Large intestine (tissue), 3 donors: Measurements from ENCODE around the gene GPR149. TPM values are rescaled to one million over a fixed set of nuclear protein-coding genes. Genes with fewer than 3 reads are reported as not detected.

Experiments
- DNase-seq, 2 donors: peaks; one replicate each; pipeline versions ENCODE4 v3.0.0 to v3.0.0-alpha.2; 2013
- H3K27ac ChIP-seq: one replicate; pipeline ENCODE4 v1.5.1; 2013; ENCODE audit warnings: low read length
- H3K27me3 ChIP-seq: 2 replicates; pipeline ENCODE4 v1.6.1; 2013; ENCODE audit warnings: low read length; ENCODE audit not compliant: control insufficient read depth, insufficient read depth
- H3K36me3 ChIP-seq: 2 replicates; pipeline ENCODE4 v1.6.1; 2013; ENCODE audit warnings: low read length; ENCODE audit not compliant: control insufficient read depth, insufficient read depth
- H3K4me1 ChIP-seq: one replicate; pipeline ENCODE4 v1.6.1; 2013; ENCODE audit warnings: low read length; ENCODE audit not compliant: control insufficient read depth, insufficient read depth
- H3K4me3 ChIP-seq: one replicate; pipeline ENCODE4 v1.5.1; 2013; ENCODE audit warnings: low read length
- H3K9me3 ChIP-seq: one replicate; pipeline ENCODE4 v1.6.1; 2013; ENCODE audit warnings: mild to moderate bottlenecking, low read depth, low read length, moderate library complexity; ENCODE audit not compliant: control insufficient read depth
- WGBS: methylation state at CpG from one replicate; pipeline ENCODE4 v1.1.5; 2013; ENCODE audit warnings: low lambda C conversion rate; ENCODE audit not compliant: insufficient coverage; 5-methylcytosine and 5-hydroxymethylcytosine counted together
- polyA plus RNA-seq: library from polyadenylated mRNA; unstranded; fragments of 120-200 nt; gene quantifications from one replicate; pipeline ENCODE4 v1.2.1, GENCODE V29; 2013

GPR149 gene
- polyA plus RNA-seq, 1 donor: not detected

DNA sequence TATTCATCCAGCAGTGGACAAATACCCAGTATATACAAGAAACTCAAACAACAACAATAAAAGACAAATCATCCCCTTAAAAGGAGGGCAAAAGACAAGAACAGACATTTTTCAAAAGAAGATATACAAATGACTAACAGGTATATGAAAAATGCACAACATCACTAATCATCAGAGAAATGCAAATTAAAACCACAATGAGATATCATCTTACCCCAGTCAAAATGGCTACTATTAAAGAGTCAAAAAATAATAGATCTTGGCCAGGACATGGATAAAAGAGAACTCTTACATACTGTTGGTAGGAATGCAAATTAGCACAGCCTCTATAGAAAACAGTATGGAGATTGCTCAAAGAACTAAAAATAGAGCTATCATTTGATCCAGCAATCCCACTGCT lies 122.6 kb downstream of the GPR149 start:
- no peaks in the 10 kb centered on the region for H3K9me3 ChIP-seq
- DNase-seq: no peak
- peak overlapping the region; percentile 59 for H3K27ac ChIP-seq
- H3K4me3 ChIP-seq: no peak overlapping the region
- H3K4me1 ChIP-seq: no peaks in the 10 kb centered on the region
- H3K36me3 ChIP-seq: peaks cover 42% of the 10 kb centered on the region
- H3K27me3 ChIP-seq: no peaks in the 10 kb centered on the region

DNA sequence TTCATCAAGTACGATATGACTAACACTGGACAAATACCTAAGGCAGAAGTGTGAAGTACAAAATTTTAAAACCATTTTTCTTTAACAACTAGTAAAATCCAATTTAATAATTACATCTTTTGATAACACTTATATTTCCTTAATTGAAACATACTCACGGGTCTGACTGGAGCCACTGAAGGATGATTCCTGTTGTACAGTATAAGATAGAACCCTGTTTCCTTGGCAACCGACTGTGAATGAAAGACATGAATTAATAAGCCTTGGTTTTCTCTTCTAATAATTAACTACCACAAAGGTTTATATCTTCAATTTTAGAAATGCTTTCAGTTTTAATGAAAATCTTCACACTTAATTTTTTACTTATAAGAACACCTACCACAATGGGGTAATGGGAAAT lies 125.1 kb downstream of the GPR149 start:
- H3K36me3 ChIP-seq: peaks cover 56% of the 10 kb centered on the region
- no peaks in the 10 kb centered on the region for H3K9me3 ChIP-seq
- no peaks in the 10 kb centered on the region for H3K27me3 ChIP-seq
- no peaks in the 10 kb centered on the region for H3K4me1 ChIP-seq
- no peak overlapping the region for H3K4me3 ChIP-seq
- 100% methylated on average over 1 of the region's 3 CpGs for WGBS
- H3K27ac ChIP-seq: no peak overlapping the region
- no peak for DNase-seq

DNA sequence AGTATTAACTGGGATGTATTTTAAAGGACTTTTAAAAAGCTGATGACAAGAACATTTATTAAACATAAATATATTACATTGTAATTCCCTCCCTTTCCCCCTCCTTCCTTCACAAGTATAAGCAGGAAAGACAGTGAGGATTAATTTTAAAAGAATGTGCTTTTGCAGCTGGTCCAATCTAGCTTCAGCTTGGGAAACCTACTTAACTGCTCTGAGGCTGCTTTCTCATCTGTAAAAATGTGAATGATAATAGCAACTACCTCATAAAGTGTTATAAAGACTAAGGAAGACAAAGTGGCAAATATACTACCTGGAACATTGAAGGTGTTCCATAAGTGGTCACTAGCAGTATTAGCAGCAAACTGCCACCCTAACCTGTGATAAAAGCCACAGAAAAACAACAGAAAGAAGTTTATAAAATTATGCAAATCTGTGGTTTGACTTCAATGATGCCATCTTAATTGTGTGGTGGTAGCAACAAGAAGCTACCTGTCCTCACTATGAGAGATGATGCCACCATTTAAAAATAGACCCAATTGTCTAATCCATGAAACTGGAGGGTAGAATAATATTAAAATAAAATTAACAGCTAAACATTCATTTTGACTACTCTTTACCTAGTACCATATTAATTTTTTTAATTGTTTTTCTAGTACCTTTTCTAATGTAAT lies 125.7 kb downstream of the GPR149 start:
- Histone ChIP-seq H3K4me1 (no peaks in the 10 kb centered on the region), H3K27me3 (no peaks in the 10 kb centered on the region), H3K4me3 (no peak overlapping the region), H3K9me3 (no peaks in the 10 kb centered on the region), H3K27ac (no peak overlapping the region), H3K36me3 (peaks cover 56% of the 10 kb centered on the region)
- DNase-seq: no peak

DNA sequence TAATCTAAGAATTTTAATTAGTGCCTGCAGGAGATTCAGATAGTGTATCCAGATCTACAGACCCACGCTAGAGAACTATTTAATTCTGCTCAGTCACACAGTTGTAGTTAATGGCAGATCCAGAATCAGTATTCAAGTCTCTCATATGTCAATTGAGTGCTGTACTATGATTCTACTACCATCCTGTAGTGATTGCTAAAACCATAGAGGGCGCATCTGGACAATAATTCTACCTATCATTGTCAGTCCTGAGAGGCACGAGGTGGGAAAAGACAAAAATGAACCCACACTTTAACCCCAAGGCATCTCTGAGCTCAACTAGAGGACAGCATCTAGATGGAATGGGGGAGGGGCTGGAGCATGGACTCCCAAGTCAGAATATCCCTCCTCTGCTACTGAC lies 128.4 kb downstream of the GPR149 start:
- Histone ChIP-seq H3K27me3 (no peaks in the 10 kb centered on the region), H3K4me3 (no peak overlapping the region), H3K36me3 (peaks cover 60% of the 10 kb centered on the region), H3K4me1 (no peaks in the 10 kb centered on the region), H3K27ac (no peak overlapping the region), H3K9me3 (no peaks in the 10 kb centered on the region)
- no CpG with 5 or more reads among the region's 3 CpGs for WGBS
- no peak for DNase-seq

DNA sequence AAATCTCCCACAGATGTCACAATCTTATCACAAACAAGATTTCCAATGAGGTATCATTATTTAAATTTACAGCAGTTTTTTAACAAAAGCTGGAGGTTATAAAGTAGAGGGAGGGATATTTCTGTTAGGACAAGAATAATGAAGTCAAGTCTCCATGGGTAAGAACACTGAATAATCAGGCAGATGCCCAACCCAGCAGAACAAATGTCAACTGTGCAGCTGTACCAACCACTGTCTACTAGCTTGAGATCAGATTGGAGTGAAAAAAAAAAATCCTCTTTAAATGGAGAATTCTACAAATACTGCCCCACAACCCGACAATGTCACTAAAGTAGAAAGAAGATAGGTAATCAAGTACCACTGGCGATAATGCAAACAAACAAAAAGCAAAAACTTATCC lies 136.0 kb downstream of the GPR149 start:
- no peaks in the 10 kb centered on the region for H3K9me3 ChIP-seq
- H3K4me3 ChIP-seq: no peak overlapping the region
- WGBS: 100% methylated on average over 1 of the region's 2 CpGs
- H3K27ac ChIP-seq: no peak overlapping the region
- no peak for DNase-seq
- H3K4me1 ChIP-seq: no peaks in the 10 kb centered on the region
- peaks cover 54% of the 10 kb centered on the region for H3K36me3 ChIP-seq
- no peaks in the 10 kb centered on the region for H3K27me3 ChIP-seq

DNA sequence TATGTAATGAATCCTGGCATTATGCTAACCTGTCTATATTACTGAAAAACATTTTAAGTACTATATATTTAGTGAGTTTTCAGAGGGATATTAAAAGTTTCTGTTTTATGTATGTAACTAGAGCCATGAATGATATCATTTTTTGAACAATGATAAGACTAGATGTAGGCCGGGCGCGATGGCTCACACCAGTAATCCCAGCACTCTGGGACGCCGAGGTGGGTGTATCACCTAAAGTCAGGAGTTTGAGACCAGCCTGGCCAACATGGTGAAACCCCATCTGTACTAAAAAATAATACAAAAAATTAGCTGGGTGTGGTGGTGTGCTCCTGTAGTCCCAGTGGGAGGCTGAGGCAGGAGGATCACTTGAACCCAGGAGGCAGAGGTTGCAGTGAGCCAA lies 139.8 kb downstream of the GPR149 start:
- Histone ChIP-seq H3K36me3 (peaks cover 56% of the 10 kb centered on the region), H3K27me3 (no peaks in the 10 kb centered on the region), H3K4me1 (no peaks in the 10 kb centered on the region), H3K4me3 (no peak overlapping the region), H3K9me3 (no peaks in the 10 kb centered on the region), H3K27ac (no peak overlapping the region)
- DNase-seq: no peak
- WGBS: no CpG with 5 or more reads among the region's 5 CpGs

Other genes starting within 250 kb of the GPR149 start
- gene DHX36, start 105.7 kb downstream of the GPR149 start, polyA plus RNA-seq: 51.9 TPM